NCI-H774 (cell line): ENCODE data around the gene SLC9A8.
"Not testable (repeated sequence)": the region's sequence is repeated elsewhere in the genome, so short reads cannot be mapped to it uniquely, and the experiment has no call there.

ENCODE experiments used
- DNase-seq: peaks from one replicate; lab custom pipeline; 2025; lab: John Stamatoyannopoulos, UW

Gene SLC9A8

DNA sequence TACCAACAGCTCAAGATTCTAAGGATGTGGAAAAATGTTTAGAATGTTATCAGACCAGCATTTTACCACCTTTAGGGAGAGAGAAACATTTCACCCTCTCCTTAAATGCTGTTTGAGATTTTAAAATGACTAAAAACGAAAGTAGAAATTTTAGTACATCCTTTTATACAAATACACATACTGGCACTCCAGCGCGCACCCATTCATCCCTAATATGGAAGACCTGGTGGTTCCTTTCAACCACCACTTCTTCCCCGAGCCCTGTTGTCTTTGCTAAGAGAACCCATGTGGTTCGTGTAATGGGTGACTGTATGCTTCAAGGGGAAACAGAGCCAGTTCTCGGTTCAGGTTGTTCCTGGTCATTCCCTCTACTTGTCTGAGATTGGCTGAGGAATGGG is 81.4 kb downstream of the SLC9A8 start:
- DNase-seq = no peak

GRCh38 chr20:49895474-49896093 is 83.0 kb downstream of the SLC9A8 start:
- not testable (repeated sequence) for DNase-seq

GRCh38 chr20:49896204-49896603 is 83.6 kb downstream of the SLC9A8 start:
- DNase-seq = no peak

DNA sequence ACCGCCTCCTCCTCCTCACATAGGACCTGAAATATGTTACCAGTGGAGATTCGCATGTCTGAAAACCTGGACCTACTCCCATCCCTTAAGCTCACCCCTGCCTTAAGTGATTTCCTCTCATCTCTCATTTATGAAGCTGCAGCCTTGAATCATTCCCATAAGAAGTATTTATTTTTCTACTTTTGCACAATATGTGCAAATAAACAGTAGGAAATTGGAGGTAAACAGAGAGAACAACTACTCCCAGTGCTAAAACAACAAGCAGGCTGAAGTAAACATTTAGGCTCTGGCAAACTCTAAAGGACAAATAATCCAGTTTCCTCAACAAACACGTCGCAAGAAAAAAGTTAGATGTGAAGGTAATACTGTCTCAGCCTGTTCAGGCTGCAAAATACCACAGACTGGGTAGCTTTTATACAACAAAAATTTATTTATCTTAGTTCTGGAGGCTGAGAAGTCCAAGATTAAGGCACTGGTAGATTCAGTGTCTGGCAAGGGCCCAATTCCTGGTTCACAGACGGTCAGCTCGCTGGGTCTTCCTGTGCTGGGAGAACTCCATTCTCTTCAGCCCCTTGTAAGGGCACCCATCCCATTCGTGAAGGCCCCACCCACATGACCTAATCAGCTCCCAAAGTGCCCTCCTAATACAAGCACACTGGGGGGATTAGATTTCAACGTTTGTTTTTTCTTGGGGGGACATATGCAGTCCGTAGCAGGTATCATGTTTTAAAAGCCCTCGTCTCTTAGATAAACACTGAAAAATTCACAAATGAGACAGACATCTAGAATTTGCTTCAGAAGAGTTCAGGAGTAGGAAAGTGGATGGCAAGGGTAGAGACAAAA is 87.1 kb downstream of the SLC9A8 start:
- DNase-seq = no peak

DNA sequence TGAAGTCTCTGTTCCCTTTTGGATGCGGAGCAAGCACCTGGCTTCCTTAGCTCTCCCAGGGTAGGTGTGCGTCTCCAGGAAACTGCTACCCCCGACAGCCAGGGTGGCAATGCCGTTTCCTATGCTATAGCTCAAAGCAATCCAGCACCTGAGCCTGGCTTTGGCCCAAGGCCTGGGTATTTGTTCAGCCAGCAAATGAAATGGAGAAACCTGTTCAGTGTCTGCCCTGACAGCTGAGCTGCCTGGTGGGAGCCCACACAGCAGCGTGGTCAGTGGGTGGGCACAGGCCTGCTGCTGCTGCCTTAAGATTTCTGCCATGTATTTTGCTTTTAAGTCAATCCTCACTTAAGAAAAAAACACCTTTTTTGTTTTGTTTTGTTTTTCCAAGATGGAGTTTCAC is 89.0 kb downstream of the SLC9A8 start:
- DNase-seq = no peak

- no peak for DNase-seq
Observed at GRCh38 chr20:49904440-49905214, 92.0 kb downstream of the SLC9A8 start.

DNA sequence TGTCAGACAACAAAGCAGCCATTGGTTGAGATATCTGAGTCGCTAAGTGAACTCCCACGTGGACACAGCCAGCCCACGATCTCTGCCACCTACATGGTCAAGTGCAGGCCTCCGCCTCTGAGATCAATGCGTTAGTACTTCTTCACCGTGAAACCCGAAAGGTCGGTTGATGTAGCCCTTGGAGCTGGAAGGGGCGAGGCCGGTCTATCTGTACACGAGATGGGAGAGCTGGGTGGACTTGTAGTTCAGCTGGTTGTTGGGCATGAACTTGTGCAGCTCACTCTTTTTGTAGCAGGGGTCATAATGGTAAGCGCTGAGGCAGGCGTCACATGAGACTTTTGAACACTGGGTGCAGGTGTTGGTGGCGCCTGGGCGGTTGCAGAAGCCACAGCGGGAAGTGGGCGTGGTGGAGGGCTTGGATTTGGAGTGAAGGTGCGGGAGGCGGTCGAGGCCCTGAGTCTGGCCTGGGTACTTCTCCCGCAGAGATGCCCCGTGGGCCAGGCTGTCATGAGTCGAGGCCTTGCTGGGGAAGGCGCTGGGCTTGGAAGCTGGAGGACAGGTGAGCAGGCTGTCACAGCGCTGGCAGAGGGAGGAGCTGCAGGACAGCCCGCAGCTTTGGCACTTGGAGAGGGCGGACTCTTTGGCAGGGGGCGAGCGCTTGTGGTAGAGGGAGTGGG is 92.9 kb downstream of the SLC9A8 start:
- DNase-seq = no peak

- no peak for DNase-seq
Observed at GRCh38 chr20:49906101-49906604, 93.5 kb downstream of the SLC9A8 start.

DNA sequence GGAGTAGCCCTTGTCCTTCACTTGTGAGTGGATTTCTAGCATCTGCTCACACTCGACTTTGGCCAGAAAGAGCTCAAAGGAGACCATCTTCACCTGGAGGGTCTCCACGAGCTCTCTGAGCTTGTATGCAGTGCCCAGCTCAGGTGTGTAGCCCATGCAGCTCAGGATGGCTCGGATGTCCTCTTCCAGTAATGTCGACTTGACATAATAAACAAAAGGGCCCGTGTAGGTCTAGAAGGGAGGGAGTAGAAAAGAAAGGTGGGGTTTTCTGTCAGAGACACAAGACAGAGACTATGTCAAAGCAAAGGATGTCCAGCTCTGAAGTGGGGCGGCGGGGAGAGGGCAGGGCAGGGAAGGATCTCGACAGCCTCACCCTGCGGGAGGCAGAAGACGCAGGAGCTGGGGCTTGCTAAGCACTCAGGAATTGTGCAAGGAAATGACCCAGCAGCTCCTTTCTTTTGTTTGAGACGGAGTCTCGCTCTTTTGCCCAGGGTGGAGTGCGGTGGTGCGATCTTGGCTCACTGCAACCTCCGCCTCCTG is 94.1 kb downstream of the SLC9A8 start:
- DNase-seq = no peak

GRCh38 chr20:49907405-49908257 is 95.0 kb downstream of the SLC9A8 start:
- no peak for DNase-seq

- no peak for DNase-seq
Observed at GRCh38 chr20:49908258-49908565, 95.6 kb downstream of the SLC9A8 start.

- DNase-seq = no peak
Observed at GRCh38 chr20:49909499-49910339, 97.1 kb downstream of the SLC9A8 start.

DNA sequence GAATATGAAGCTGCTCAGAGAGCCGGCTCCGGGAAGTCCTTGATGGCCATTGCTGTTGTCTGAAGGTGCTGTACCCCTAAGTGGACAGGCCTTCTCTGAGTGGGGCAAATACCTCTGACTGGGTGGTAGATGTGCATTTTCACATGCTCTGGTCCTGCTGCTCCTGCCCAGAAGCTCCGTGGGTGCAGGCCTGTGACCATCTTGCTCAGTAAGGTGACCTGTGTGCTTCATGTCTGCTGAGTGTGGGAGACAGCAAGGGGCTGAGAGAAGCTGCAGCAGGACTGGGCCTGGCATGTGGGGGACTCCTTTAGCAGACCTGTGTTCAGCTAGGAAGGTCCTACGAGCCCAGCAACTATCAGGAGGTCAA is 97.7 kb downstream of the SLC9A8 start:
- DNase-seq = no peak

DNA sequence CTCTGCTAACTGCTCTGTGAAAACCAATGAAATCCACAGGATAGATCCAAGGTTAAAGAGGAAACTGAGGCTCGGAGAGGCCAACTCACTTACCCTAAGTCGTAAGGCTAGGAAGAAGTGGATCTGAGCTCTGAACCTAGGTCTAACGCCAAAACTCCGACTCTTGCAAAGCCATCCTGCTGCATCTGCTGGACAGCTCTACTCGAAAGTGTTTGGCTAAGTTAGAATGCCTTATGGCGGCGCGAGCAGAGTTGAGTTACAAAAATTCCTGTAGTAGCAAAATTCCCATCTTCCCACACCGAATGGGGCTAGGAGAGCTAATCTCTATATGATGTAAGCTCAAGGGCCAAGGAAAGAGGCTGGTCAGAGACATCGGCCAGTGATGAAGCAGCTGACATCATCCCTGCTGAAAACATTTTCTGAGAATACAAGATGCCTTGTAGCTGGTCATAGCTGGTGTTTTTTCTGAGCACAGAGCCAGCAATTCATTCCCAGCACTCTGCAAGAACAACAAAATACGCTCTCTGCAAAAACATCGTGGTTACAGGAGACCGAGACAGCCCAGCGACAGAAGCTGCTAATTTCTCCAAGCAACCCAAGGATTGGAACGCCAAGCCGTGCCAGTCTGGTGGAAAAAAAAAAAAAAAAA is 100.9 kb downstream of the SLC9A8 start:
- no peak for DNase-seq

GRCh38 chr20:49914310-49915117 is 101.9 kb downstream of the SLC9A8 start:
- no peak for DNase-seq

GRCh38 chr20:49915118-49915379 is 102.4 kb downstream of the SLC9A8 start:
- no peak for DNase-seq

DNA sequence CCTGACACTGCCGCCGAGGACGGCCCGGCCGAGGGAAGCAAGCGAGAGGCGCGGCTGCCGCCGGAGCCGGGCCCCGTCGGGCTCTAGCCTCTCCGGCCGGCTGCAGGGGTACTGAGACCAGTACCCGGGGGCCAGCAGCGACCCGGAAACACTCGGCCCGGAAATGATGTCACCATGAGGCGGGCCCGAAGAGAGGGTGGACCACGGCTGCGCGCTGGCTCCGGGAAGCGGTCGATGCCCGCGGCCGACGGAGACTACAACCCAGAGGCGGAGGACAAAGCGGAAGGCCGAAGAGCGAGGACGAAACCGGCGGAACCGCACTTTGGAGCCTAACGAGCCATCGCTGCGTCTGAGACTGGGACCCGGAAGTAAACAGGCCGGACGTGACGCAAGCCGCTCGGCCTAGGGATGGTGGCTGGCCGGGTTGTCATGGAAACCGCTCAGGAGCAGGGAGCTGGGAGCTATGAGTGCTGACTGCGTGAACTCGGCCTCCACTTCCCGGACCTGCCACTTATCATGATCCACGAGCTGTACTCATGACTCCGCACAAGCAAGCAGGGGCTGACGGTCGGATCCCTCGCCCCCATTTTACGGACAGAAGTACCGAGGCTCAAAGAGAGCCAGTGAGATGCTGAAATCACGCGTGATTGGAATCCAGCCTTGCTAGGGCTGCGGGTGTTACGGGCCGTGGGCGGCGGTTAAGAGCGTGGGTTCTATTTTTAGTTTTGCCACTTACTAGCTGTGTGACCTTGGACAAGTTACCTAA is 102.9 kb downstream of the SLC9A8 start, which contains the start of gene SPATA2:
Gene SPATA2 (minus strand): TSS at position 150 of the 766 bp plus-strand sequence. CDS start 7,039 bp downstream, outside the sequence.
- DNase-seq = peak; percentile 91
